ENCODE results near the gene METTL18.

METTL18 gene

DNA sequence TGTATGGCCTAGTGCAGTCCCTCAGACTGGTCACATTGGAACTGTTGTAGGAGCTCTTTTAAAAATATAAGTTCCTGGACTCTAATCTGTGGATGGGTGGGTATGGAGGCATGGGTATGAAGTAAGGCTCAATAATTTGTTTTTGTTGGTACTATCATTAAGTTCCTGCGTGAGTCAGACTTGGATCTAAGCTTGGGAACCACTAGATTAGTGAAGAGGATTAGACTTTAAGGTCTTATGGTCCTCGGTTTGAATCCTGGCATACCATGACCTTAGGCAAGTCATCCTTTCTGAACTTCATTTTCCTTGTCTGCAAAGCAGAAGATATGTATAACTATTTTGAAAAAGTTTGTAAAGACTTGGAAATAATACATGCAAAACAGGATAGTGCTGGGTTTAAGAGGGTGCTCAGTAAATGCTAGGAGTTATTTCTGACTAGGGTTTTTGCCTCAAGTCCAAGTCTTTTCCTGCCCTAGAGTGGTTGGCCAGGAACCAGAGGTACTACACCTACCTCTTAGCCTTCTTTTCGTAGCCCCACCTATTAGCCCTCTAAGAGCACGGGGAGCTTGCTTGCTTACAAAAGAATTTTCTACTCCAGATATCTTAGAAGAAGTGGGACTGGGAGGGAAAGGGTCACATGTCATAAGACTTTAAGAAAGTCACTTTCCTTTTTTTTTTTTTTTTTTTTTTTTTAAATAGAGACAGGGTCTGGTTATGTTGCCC is 38.6 kb upstream of the METTL18 start:
- H3K4me3 ChIP-seq (ENCODE audit: low read depth, low read length), result no peak overlapping the region
- no peaks in the 10 kb centered on the region for H3K9me3 ChIP-seq (ENCODE audit: control insufficient read depth, insufficient read depth, low read depth, low read length)
- H3K4me1 ChIP-seq (ENCODE audit: control insufficient read depth, insufficient read depth, low read length), result no peaks in the 10 kb centered on the region
- POLR2A ChIA-PET, result interaction anchor here (0.7 kb wide), 1 partner anchor 39 kb away, joined by 4 read pairs; the partner anchor contains the start of gene METTL18
- H3K27ac ChIP-seq (ENCODE audit: extremely low read depth, low read depth, low read length), result no peak overlapping the region
- peaks cover 50 to 76% of the 10 kb centered on the region in 2 experiments for H3K36me3 ChIP-seq (ENCODE audit: control insufficient read depth in 2 of 2, insufficient read depth in 1 of 2, low read length in 2 of 2)
- CTCF ChIA-PET, result no interaction called here
- TF ChIP-seq ZNF791 (tag by site-specific recombination; IDR thresholded peaks at IDR 0.05) (no peak), ZNF600 (tag by site-specific recombination; IDR thresholded peaks at IDR 0.05) (no peak), GFI1B (tag by site-specific recombination; IDR thresholded peaks at IDR 0.05) (no peak), PRDM1 (tag by site-specific recombination; IDR thresholded peaks at IDR 0.05) (peak; percentile 55), ZNF404 (tag by site-specific recombination; IDR thresholded peaks at IDR 0.05) (no peak)
- TF ChIP-seq, protein P1, sequence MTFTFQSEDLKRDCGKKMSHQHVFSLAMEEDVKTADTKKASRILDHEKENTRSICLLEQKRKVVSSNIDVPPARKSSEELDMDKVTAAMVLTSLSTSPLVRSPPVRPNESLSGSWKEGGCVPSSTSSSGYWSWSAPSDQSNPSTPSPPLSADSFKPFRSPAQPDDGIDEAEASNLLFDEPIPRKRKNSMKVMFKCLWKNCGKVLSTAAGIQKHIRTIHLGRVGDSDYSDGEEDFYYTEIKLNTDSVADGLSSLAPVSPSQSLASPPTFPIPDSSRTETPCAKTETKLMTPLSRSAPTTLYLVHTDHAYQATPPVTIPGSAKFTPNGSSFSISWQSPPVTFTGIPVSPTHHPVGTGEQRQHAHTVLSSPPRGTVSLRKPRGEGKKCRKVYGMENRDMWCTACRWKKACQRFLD (tag by site-specific recombination; IDR thresholded peaks at IDR 0.05), result no peak

DNA sequence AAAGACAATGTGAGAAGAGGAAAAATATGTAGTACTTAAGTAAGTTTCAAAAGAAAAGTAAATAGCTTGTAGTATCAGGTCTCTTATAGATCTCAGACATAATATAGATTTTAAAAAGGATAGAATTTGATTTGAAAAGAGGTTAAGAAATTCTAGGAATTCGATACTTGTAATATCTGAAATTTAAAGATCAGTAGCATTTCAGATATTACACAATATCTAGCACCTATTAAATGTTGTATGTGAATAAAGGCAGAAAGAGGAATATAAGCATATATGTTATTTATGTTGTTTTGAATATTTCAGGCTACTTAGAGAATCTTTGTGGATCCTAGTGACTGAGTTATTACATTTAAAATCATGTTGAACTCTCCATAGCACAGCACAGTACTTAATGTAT is 35.0 kb upstream of the METTL18 start:
- H3K27ac ChIP-seq (ENCODE audit: extremely low read depth, low read depth, low read length), result no peak overlapping the region
- no peaks in the 10 kb centered on the region for H3K4me1 ChIP-seq (ENCODE audit: control insufficient read depth, insufficient read depth, low read length)
- H3K36me3 ChIP-seq (ENCODE audit: control insufficient read depth in 2 of 2, insufficient read depth in 1 of 2, low read length in 2 of 2), result peaks cover 49 to 79% of the 10 kb centered on the region in 2 experiments
- CTCF ChIA-PET, result no interaction called here
- POLR2A ChIA-PET, result no interaction called here
- no peaks in the 10 kb centered on the region for H3K9me3 ChIP-seq (ENCODE audit: control insufficient read depth, insufficient read depth, low read depth, low read length)
- H3K4me3 ChIP-seq (ENCODE audit: low read depth, low read length), result no peak overlapping the region
- TF ChIP-seq ZNF785 (tag by site-specific recombination; IDR thresholded peaks at IDR 0.05) (no peak), ZBTB7A (tag by site-specific recombination; IDR thresholded peaks at IDR 0.05; ENCODE audit: low read depth) (no peak), SALL2 (tag by site-specific recombination; IDR thresholded peaks at IDR 0.05; ENCODE audit: borderline replicate concordance) (no peak), YY2 (tag by site-specific recombination; IDR thresholded peaks at IDR 0.05) (no peak), ZNF473 (tag by site-specific recombination; IDR thresholded peaks at IDR 0.05) (no peak), ZNF155 (tag by site-specific recombination; IDR thresholded peaks at IDR 0.05) (no peak), OSR2 (tag by site-specific recombination; IDR thresholded peaks at IDR 0.05) (no peak), ZNF76 (tag by site-specific recombination; IDR thresholded peaks at IDR 0.05; ENCODE audit: borderline replicate concordance, low read depth) (no peak), ZNF792 (tag by site-specific recombination; IDR thresholded peaks at IDR 0.05) (no peak), ZNF335 (tag by site-specific recombination; conservative IDR thresholded peaks at IDR 0.05) (no peak), ZNF24 (tag by site-specific recombination; IDR thresholded peaks at IDR 0.05) (no peak), ZNF311 (tag by site-specific recombination; IDR thresholded peaks at IDR 0.05; ENCODE audit: borderline replicate concordance) (no peak), ZNF19 (tag by site-specific recombination; IDR thresholded peaks at IDR 0.05; ENCODE audit: low read depth) (no peak), ZXDB (tag by site-specific recombination; IDR thresholded peaks at IDR 0.05) (no peak)
- TF ChIP-seq, protein P2, sequence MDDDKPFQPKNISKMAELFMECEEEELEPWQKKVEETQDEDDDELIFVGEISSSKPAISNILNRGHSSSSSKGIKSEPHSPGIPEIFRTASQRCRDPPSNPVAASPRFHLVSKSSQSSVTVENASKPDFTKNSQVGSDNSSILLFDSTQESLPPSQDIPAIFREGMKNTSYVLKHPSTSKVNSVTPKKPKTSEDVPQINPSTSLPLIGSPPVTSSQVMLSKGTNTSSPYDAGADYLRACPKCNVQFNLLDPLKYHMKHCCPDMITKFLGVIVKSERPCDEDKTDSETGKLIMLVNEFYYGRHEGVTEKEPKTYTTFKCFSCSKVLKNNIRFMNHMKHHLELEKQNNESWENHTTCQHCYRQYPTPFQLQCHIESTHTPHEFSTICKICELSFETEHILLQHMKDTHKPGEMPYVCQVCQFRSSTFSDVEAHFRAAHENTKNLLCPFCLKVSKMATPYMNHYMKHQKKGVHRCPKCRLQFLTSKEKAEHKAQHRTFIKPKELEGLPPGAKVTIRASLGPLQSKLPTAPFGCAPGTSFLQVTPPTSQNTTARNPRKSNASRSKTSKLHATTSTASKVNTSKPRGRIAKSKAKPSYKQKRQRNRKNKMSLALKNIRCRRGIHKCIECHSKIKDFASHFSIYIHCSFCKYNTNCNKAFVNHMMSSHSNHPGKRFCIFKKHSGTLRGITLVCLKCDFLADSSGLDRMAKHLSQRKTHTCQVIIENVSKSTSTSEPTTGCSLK (tag by site-specific recombination; IDR thresholded peaks at IDR 0.05), result no peak
- TF ChIP-seq, protein P1 (tag by site-specific recombination; IDR thresholded peaks at IDR 0.05), result no peak
- TF ChIP-seq, protein P3, sequence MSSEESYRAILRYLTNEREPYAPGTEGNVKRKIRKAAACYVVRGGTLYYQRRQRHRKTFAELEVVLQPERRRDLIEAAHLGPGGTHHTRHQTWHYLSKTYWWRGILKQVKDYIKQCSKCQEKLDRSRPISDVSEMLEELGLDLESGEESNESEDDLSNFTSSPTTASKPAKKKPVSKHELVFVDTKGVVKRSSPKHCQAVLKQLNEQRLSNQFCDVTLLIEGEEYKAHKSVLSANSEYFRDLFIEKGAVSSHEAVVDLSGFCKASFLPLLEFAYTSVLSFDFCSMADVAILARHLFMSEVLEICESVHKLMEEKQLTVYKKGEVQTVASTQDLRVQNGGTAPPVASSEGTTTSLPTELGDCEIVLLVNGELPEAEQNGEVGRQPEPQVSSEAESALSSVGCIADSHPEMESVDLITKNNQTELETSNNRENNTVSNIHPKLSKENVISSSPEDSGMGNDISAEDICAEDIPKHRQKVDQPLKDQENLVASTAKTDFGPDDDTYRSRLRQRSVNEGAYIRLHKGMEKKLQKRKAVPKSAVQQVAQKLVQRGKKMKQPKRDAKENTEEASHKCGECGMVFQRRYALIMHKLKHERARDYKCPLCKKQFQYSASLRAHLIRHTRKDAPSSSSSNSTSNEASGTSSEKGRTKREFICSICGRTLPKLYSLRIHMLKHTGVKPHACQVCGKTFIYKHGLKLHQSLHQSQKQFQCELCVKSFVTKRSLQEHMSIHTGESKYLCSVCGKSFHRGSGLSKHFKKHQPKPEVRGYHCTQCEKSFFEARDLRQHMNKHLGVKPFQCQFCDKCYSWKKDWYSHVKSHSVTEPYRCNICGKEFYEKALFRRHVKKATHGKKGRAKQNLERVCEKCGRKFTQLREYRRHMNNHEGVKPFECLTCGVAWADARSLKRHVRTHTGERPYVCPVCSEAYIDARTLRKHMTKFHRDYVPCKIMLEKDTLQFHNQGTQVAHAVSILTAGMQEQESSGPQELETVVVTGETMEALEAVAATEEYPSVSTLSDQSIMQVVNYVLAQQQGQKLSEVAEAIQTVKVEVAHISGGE (tag by site-specific recombination; conservative IDR thresholded peaks at IDR 0.05; ENCODE audit: low read depth), result no peak
- TF ChIP-seq, protein P4, sequence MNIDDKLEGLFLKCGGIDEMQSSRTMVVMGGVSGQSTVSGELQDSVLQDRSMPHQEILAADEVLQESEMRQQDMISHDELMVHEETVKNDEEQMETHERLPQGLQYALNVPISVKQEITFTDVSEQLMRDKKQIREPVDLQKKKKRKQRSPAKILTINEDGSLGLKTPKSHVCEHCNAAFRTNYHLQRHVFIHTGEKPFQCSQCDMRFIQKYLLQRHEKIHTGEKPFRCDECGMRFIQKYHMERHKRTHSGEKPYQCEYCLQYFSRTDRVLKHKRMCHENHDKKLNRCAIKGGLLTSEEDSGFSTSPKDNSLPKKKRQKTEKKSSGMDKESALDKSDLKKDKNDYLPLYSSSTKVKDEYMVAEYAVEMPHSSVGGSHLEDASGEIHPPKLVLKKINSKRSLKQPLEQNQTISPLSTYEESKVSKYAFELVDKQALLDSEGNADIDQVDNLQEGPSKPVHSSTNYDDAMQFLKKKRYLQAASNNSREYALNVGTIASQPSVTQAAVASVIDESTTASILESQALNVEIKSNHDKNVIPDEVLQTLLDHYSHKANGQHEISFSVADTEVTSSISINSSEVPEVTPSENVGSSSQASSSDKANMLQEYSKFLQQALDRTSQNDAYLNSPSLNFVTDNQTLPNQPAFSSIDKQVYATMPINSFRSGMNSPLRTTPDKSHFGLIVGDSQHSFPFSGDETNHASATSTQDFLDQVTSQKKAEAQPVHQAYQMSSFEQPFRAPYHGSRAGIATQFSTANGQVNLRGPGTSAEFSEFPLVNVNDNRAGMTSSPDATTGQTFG (tag by site-specific recombination; IDR thresholded peaks at IDR 0.05; ENCODE audit: borderline replicate concordance), result no peak

Measured in HEK293 (cell line).